Lower leg skin (tissue), 4 donors: ENCODE measurements around the gene HMGB1. TPM values are rescaled to one million over a fixed set of nuclear protein-coding genes. Genes with fewer than 3 reads are reported as not detected.

ENCODE experiments used
- DNase-seq, 2 donors: peaks; one replicate each; pipeline ENCODE4 v3.0.0-alpha.2; 2019; ENCODE audit warnings: low spot score in 2 of 2
- H3K4me3 ChIP-seq: fragments of 200-600 bp; sonication (generic); 2 replicates; pipeline ENCODE4 v1.5.1; 2017; ENCODE audit warnings: mild to moderate bottlenecking, low read depth; ENCODE audit not compliant: poor library complexity, severe bottlenecking
- POLR2A ChIP-seq, 2 donors: fragments of 450-650 bp; IDR thresholded peaks; one replicate each; pipeline ENCODE4 v1.6.1; 2016 to 2017; ENCODE audit warnings: antibody characterized with exemption in 2 of 2, mild to moderate bottlenecking in 1 of 2, moderate library complexity in 1 of 2
- WGBS, 2 donors: methylation state at CpG; one replicate each; pipeline ENCODE4 v1.1.5; 2018; 5-methylcytosine and 5-hydroxymethylcytosine counted together
- intact Hi-C: fragments of 100-400 bp; cut with DNase I; formaldehyde crosslinking; loops from one replicate; pipeline ENCODE4 v1.15.0; 2023; ENCODE audit warnings: low total_unique reads
- total RNA-seq, 4 donors: library from RNA; depleted of rRNA; stranded (reverse); fragments of >200 nt; gene quantifications; one replicate each; pipeline ENCODE4 v1.1.0, GENCODE V29; 2016
- TF ChIP-seq, protein P1 (sequence below), 3 donors: fragments of 450-650 bp; IDR thresholded peaks; one replicate each; pipeline ENCODE4 v1.5.1; 2016; ENCODE audit warnings: antibody characterized with exemption in 3 of 3, mild to moderate bottlenecking in 3 of 3, moderate library complexity in 2 of 3

HMGB1 gene
- total RNA-seq, 4 donors from 2014 or later: 158 to 262 (median 208) TPM

DNA sequence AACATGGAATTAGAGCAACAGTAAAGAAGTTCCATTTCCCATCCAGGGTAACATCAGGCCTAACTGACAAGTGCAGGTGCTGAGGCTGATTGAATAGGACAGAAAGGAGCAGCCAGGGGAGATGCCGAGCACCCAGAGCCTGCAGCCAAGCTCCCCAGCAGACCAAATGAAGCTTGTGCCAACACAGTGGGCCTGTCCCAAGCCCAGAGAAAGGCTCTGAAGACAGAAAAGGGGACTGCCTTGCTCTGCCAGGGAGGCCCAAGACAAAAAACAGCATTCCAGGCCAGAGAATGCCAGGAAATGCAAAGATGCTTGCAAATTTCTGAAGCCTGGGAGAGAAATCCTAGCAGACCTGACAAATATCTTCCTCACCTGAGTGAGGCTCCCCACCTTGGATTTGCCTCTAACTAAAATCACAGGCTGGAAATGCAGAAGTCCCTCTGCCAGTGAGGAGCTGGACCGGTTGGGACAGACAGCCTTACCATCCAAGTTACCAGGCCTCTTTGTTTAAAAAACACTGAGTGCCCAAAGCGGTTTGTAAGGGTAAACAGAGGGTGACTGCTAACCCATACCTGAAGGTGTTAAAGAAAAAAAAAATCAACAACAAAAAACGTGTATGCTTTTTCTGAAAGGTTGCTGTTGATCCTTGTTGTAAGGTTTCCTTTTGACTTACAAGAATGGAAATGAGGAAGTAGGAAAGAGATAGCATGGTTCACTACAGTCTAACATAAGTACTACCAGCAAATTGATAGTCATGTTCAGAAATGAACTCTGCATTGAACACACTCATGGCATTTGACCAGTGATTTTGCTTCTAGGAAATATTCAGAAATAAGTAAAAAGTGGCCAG lies 11.8 kb upstream of the HMGB1 start:
- 71 to 77% methylated on average over 4 of the region's 4 CpGs for WGBS, 2 donors
- intact Hi-C loops: no loop called here

DNA sequence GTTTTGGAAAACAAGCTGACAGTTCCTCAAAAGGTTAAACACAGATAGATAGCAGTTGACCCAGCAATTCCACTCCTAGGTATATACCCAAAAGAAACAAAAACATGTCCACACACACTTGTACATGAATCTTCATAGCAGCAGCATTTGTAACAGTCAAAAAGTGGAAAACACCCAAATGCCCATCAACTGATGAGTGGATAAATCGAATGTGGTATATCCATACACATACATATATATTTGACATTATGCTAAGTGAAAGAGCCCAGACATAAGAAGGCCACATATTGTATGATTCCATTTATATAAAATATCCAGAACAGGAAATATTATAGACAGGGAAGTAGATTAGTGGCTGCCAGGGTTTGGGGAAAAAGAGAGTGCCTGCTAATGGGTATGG lies 7.9 kb upstream of the HMGB1 start:
- intact Hi-C loops: no loop called here
- no peak for DNase-seq
- no peak overlapping the region for H3K4me3 ChIP-seq
- WGBS, 2 donors: 91 to 100% methylated on average over 1 of the region's 1 CpG
- TF ChIP-seq, protein P1, sequence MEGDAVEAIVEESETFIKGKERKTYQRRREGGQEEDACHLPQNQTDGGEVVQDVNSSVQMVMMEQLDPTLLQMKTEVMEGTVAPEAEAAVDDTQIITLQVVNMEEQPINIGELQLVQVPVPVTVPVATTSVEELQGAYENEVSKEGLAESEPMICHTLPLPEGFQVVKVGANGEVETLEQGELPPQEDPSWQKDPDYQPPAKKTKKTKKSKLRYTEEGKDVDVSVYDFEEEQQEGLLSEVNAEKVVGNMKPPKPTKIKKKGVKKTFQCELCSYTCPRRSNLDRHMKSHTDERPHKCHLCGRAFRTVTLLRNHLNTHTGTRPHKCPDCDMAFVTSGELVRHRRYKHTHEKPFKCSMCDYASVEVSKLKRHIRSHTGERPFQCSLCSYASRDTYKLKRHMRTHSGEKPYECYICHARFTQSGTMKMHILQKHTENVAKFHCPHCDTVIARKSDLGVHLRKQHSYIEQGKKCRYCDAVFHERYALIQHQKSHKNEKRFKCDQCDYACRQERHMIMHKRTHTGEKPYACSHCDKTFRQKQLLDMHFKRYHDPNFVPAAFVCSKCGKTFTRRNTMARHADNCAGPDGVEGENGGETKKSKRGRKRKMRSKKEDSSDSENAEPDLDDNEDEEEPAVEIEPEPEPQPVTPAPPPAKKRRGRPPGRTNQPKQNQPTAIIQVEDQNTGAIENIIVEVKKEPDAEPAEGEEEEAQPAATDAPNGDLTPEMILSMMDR (IDR thresholded peaks at IDR 0.05): no peak
- no peak for TF ChIP-seq POLR2A (IDR thresholded peaks at IDR 0.05)

More for the DNA sequence above, 11.8 kb upstream of the HMGB1 start:
- no peak for DNase-seq
- H3K4me3 ChIP-seq: no peak overlapping the region
- no peak for TF ChIP-seq POLR2A (IDR thresholded peaks at IDR 0.05)
- TF ChIP-seq, protein P1 (IDR thresholded peaks at IDR 0.05): no peak

DNA sequence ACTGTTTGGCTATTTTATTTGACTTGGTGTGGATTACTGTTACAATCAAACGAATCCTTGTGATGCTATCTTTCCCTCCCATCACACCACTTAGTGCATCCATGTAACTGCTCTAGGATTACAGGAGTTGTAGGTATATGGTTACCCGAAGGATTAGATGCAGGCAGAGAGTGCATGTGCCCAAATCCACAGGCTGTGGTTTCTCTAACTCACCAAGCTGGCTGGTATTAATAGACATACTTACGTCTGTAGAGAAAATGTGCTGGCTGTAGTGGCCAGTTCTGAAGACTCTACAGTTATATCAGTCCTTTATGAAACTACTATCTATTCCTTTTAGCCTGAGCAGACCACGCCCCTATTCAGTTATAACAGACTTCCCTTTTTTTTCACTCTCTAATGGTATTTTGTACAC lies 1.1 kb upstream of the HMGB1 start:
- no peak for DNase-seq
- TF ChIP-seq, protein P1 (IDR thresholded peaks at IDR 0.05): no peak
- no peak for TF ChIP-seq POLR2A (IDR thresholded peaks at IDR 0.05)
- no peak overlapping the region for H3K4me3 ChIP-seq
- intact Hi-C loops: loop anchor here (10.0 kb wide), 1 partner anchor 332 kb away; no protein-coding TSS in a partner anchor
- WGBS, 2 donors: 36 to 46% methylated on average over 4 of the region's 4 CpGs

DNA sequence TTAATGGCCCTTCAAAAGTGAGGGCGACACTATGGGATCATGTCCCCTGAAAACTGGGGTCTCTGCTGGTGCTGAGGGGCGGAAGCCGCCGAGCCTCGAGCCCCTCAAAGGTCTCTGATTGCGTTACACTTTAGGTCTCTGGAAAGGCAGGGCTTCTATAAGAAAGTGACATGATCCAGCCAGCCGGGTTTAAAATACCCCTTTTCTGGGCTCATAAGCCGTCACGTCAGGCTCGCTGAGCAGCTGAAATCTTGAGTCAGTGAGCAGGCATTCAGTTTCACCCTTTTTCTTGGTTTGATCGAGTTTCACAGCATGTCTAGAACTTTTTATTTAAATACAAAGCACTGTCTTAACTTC lies 600 bp upstream of the HMGB1 start:
- intact Hi-C loops: loop anchor here (10.0 kb wide), 1 partner anchor 332 kb away; no protein-coding TSS in a partner anchor
- no peak for TF ChIP-seq POLR2A (IDR thresholded peaks at IDR 0.05)
- TF ChIP-seq, protein P1 (IDR thresholded peaks at IDR 0.05): no peak
- DNase-seq: no peak
- 6% methylated on average over 11 of the region's 11 CpGs for WGBS, 2 donors
- H3K4me3 ChIP-seq: no peak overlapping the region

DNA sequence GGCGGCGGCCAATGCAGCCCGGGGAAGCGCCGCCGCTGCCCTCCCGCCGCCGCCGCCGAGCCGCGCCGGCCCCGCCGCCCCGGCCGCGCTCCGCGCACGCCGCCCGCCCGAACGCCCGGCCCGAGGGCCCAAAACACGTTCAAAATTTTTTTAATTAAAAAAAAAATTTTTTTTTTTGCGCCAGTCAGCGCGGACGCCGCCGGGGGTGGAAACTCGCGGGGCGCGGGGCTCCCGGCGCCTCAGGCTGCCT lies 468 bp downstream of the HMGB1 start:
- intact Hi-C loops: loop anchor here (10.0 kb wide), 1 partner anchor 330 kb away; no protein-coding TSS in a partner anchor
- peak overlapping the region; percentile 73 for H3K4me3 ChIP-seq
- WGBS, 2 donors: 0% methylated on average over 36 of the region's 41 CpGs
- DNase-seq: no peak
- TF ChIP-seq, protein P1 (IDR thresholded peaks at IDR 0.05): no peak
- TF ChIP-seq POLR2A (IDR thresholded peaks at IDR 0.05): no peak
